H1 (cell line): ENCODE measurements around the gene MEF2D.

Source experiments
- JUN ChIP-seq: IDR thresholded peaks from 2 replicates; pipeline ENCODE4 v1.6.1; 2011; ENCODE audit warnings: low read depth, mild to moderate bottlenecking, improper control_type of control experiment, low read length
- POLR2A ChIP-seq, 2 experiments: IDR thresholded peaks; 1 replicate in 1 of 2; 2 replicates in 1 of 2; pipeline ENCODE4 v1.6.1; 2011; ENCODE audit warnings: low read depth in 2 of 2, low read length in 2 of 2, mild to moderate bottlenecking in 2 of 2; ENCODE audit errors: control extremely low read depth in 1 of 2

- TF ChIP-seq JUN, result no peak
- TF ChIP-seq POLR2A (IDR thresholded peaks at IDR 0.05; ENCODE audit: control extremely low read depth in 1 of 2, low read depth in 2 of 2, low read length in 2 of 2), result no peak
Measured at GRCh38 chr1:156524481-156524869, 23.9 kb upstream of the MEF2D start.
